Right lobe of liver (tissue), 4 donors: ENCODE measurements around the gene SLC6A3.

Experiments used
- POLR2A ChIP-seq: fragments of 450-650 bp; IDR thresholded peaks from one replicate; pipeline ENCODE4 v1.6.1; 2017; ENCODE audit warnings: antibody characterized with exemption, mild to moderate bottlenecking
- TF ChIP-seq, protein P1 (sequence below), 4 donors: fragments of 200-600 bp in 3 of 4; fragments of 450-650 bp in 1 of 4; IDR thresholded peaks; one replicate each; pipeline versions ENCODE4 v1.5.1 to v1.8.0; 2016 to 2022; ENCODE audit warnings: antibody characterized with exemption in 4 of 4, mild to moderate bottlenecking in 2 of 4
- donor health status: DM: no; HTN: no; CAD: no.
- donor health status: DM: no; HTN: no; CAD: no.
- donor health status: DM: no; HTN: yes; CAD: no.

DNA sequence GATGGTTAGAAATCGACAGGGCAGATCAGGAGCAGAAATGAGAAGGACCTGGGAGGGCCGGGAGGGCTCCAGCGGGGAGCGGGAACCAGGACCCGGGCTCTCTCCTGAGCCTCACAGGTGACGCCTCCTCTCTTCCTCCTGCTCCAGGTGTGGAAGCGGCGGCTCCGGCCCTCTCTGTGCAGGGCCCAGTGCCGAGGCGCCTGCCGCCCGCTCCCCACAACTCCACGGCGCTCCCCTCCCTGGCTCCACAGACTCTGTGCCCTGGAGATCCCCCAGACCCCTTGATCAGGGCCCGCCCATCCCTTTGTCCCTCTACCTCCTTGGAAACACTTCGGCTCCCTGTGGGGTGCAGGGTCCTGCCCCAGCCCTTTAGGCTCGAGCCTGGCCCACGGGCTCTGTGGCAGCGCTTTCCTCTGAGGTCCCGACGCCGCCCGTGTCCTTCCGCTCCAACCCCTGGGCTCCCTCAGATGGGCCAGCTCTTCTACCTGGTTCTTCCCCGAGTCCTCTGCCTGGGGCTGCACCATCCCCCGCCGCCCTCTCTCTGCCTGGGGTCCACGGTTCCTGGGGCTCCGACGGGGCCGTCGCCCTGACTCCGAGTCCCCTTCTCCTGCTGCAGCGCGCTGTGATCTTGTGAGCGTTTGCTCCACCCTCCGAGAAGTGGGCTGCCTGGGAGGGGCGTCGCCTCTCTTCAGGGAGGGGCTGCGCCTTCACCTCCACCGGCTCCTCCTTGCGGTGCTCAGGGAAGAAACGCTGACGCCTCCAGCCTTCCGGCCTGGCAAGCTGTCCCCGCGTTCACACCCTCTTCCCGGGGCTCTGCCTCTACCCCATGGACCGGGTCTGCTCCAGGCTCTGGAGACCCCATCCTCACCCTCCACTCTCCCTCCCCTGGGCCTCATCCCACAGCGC, 22.4 kb upstream of the SLC6A3 start:
- TF ChIP-seq, protein P1, sequence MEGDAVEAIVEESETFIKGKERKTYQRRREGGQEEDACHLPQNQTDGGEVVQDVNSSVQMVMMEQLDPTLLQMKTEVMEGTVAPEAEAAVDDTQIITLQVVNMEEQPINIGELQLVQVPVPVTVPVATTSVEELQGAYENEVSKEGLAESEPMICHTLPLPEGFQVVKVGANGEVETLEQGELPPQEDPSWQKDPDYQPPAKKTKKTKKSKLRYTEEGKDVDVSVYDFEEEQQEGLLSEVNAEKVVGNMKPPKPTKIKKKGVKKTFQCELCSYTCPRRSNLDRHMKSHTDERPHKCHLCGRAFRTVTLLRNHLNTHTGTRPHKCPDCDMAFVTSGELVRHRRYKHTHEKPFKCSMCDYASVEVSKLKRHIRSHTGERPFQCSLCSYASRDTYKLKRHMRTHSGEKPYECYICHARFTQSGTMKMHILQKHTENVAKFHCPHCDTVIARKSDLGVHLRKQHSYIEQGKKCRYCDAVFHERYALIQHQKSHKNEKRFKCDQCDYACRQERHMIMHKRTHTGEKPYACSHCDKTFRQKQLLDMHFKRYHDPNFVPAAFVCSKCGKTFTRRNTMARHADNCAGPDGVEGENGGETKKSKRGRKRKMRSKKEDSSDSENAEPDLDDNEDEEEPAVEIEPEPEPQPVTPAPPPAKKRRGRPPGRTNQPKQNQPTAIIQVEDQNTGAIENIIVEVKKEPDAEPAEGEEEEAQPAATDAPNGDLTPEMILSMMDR (IDR thresholded peaks at IDR 0.05) = no peak
- TF ChIP-seq POLR2A = no peak
